ENCODE measurements around the gene MYO1D.

- TF ChIP-seq EZH2 (optimal IDR thresholded peaks at IDR 0.05; ENCODE audit: low read depth, low read length), result no peak
- TF ChIP-seq, protein P1, sequence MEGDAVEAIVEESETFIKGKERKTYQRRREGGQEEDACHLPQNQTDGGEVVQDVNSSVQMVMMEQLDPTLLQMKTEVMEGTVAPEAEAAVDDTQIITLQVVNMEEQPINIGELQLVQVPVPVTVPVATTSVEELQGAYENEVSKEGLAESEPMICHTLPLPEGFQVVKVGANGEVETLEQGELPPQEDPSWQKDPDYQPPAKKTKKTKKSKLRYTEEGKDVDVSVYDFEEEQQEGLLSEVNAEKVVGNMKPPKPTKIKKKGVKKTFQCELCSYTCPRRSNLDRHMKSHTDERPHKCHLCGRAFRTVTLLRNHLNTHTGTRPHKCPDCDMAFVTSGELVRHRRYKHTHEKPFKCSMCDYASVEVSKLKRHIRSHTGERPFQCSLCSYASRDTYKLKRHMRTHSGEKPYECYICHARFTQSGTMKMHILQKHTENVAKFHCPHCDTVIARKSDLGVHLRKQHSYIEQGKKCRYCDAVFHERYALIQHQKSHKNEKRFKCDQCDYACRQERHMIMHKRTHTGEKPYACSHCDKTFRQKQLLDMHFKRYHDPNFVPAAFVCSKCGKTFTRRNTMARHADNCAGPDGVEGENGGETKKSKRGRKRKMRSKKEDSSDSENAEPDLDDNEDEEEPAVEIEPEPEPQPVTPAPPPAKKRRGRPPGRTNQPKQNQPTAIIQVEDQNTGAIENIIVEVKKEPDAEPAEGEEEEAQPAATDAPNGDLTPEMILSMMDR (IDR thresholded peaks at IDR 0.05; ENCODE audit: low read length), result no peak
- no peak for TF ChIP-seq EZH2phosphoT487 (IDR thresholded peaks at IDR 0.05; ENCODE audit: low read length)
Measured at GRCh38 chr17:32865141-32865540, 11.8 kb downstream of the MYO1D start.

Measured in MM.1S (cell line).